ENCODE results near the gene SHCBP1. TPM values are rescaled to one million over a fixed set of nuclear protein-coding genes. Genes with fewer than 3 reads are reported as not detected.

SHCBP1 gene, protein sequence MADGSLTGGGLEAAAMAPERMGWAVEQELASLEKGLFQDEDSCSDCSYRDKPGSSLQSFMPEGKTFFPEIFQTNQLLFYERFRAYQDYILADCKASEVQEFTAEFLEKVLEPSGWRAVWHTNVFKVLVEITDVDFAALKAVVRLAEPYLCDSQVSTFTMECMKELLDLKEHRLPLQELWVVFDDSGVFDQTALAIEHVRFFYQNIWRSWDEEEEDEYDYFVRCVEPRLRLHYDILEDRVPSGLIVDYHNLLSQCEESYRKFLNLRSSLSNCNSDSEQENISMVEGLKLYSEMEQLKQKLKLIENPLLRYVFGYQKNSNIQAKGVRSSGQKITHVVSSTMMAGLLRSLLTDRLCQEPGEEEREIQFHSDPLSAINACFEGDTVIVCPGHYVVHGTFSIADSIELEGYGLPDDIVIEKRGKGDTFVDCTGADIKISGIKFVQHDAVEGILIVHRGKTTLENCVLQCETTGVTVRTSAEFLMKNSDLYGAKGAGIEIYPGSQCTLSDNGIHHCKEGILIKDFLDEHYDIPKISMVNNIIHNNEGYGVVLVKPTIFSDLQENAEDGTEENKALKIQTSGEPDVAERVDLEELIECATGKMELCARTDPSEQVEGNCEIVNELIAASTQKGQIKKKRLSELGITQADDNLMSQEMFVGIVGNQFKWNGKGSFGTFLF
- total RNA-seq: 1 to 10 TPM in 1 of 4 donors, under 1 TPM in 3; 0.31 to 4.1 (median 0.86) TPM

DNA sequence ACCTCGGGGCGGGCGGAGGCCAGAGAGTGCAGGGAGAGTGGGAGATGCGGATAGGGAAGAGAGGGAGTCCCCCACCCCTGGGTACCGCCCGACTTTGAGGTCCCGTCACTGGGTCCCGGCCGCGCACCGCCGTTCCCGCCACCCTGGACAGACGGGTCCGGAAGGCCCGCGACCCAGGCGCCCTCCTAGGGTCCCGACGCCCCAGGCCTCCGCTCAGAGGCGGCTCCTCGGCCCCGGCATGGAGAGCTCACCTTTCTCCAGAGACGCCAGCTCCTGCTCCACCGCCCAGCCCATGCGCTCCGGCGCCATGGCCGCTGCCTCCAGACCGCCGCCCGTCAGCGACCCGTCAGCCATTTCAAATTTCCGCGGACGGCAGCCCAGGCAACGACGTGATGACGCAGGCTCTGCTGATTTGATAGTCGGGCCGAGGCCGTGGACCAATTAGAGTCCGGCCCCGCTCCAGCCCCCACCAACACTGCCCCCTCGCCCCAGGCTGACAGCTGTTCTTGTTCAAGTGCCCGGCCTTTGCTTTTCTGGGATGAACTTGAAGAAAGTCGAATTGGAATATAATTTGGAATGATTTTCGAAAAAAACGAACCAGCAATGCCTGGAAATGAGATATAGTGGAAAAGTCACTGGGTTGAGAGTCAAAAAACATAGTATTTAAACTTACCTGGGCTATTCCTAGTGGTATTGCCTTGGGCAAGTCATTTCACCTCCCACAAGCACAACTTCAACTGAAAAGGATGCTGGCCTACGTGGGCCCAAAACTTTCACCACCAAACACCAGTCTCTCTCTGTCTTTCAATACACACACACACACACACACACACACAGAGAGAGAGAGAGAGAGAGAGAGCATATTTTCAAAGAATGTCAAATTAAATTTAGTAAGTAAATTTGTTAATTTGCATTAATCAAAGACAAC is at the start of gene SHCBP1:
TSS of gene SHCBP1 (minus strand) at position 374 of the 928 bp plus-strand sequence. CDS start at position 354, 20 bp downstream.
- Histone ChIP-seq H3K27ac (peak within 1 kb of the TSS in 1 of 4 donors; percentile 21), H3K4me3 (peak within 1 kb of the TSS; percentile 13 to 60), H3K4me1 (peaks cover 0 to 19% (median 7%) of the 10 kb centered on the region in 3 donors), H3K27me3 (peaks cover 6% of the 10 kb centered on the region), H3K36me3 (no peaks in the 10 kb centered on the region), H3K9me3 (no peaks in the 10 kb centered on the region)
- 10 to 50% methylated on average over 1 to 4 of the region's 52 CpGs for WGBS, 2 donors (ENCODE audit: low coverage in 1 of 2)
- peak; percentile 87 for ATAC-seq
- no peak for TF ChIP-seq POLR2A (IDR thresholded peaks at IDR 0.05)

DNA sequence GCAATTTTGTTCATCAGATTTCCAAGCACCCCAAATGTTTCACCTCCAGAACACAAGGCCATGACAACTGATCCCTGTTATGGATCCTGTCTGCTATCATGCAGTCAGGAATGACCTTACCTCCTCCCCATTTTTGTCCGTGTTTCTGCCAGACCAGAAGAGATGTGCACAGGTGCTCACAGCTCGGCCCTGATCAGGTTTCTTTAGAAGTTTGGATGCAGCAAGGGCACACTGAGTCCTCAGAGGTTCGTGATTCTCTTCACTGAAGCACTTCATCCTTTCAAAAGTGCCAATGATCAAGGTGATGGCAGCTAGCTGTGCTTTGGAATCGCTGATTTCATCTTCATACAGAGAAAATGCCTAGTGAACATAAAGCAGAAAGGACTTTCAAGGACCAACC is 40.9 kb upstream of the SHCBP1 start:
- H3K27me3 ChIP-seq: no peaks in the 10 kb centered on the region
- H3K36me3 ChIP-seq: peaks cover 6 to 99% of the 10 kb centered on the region in 2 donors
- no peak for TF ChIP-seq EP300 (IDR thresholded peaks at IDR 0.05)
- no peak for TF ChIP-seq CTCF (IDR thresholded peaks at IDR 0.05)
- TF ChIP-seq POLR2A (IDR thresholded peaks at IDR 0.05): no peak
- H3K4me1 ChIP-seq: no peaks in the 10 kb centered on the region
- no peaks in the 10 kb centered on the region for H3K9me3 ChIP-seq
- H3K27ac ChIP-seq: no peak overlapping the region
- 50% methylated on average over 2 of the region's 4 CpGs; no CpG with 5 or more reads in 1 of the 2 donors for WGBS, 2 donors (ENCODE audit: low coverage in 1 of 2)
- H3K4me3 ChIP-seq: no peak overlapping the region
- no peak for ATAC-seq

DNA sequence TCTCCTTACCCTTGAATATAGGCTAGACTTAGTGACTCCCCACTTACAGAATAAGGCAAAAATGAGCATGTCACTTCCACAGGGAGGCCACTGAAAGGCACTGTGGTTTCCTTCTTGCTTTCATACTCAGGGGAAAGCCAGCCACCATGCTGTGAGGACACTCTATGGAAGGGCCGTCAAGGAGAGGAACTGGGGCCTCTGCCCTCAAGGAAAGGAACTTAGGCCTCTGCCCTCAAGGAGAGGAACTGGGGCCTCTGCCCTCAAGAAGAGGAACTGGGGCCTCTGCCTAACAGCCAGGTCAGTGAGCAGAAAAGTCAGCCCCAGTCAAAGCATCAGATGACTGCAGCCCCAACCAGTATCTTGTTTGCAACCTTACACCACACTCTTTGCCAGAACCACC is 37.7 kb upstream of the SHCBP1 start:
- WGBS, 2 donors (ENCODE audit: low coverage in 1 of 2): 71 to 83% methylated on average over 1 of the region's 1 CpG
- no peak overlapping the region for H3K27ac ChIP-seq
- H3K4me3 ChIP-seq: no peak overlapping the region
- H3K27me3 ChIP-seq: no peaks in the 10 kb centered on the region
- H3K4me1 ChIP-seq: no peaks in the 10 kb centered on the region
- H3K9me3 ChIP-seq: no peaks in the 10 kb centered on the region
- peak; percentile 46 for ATAC-seq
- no peak for TF ChIP-seq POLR2A (IDR thresholded peaks at IDR 0.05)
- no peak for TF ChIP-seq CTCF (IDR thresholded peaks at IDR 0.05)
- no peak for TF ChIP-seq POLR2AphosphoS5 (IDR thresholded peaks at IDR 0.05)
- TF ChIP-seq EP300 (IDR thresholded peaks at IDR 0.05): no peak
- H3K36me3 ChIP-seq: peaks cover 6 to 74% of the 10 kb centered on the region in 2 donors

GRCh38 chr16:46651305-46651704 is 30.1 kb upstream of the SHCBP1 start:
- no peaks in the 10 kb centered on the region for H3K36me3 ChIP-seq
- TF ChIP-seq POLR2AphosphoS5 (IDR thresholded peaks at IDR 0.05) (no peak), POLR2A (IDR thresholded peaks at IDR 0.05) (no peak), CTCF (IDR thresholded peaks at IDR 0.05) (no peak), EP300 (IDR thresholded peaks at IDR 0.05) (no peak)
- H3K27me3 ChIP-seq: no peaks in the 10 kb centered on the region
- H3K4me3 ChIP-seq: no peak overlapping the region
- ATAC-seq: no peak
- H3K27ac ChIP-seq: no peak overlapping the region
- H3K4me1 ChIP-seq: no peaks in the 10 kb centered on the region
- no peaks in the 10 kb centered on the region for H3K9me3 ChIP-seq
- 90 to 91% methylated on average over 3 of the region's 3 CpGs for WGBS, 2 donors (ENCODE audit: low coverage in 1 of 2)

- peak overlapping the region; percentile 33 to 43 for H3K4me3 ChIP-seq
- peak overlapping the region; percentile 12 to 79 (median 74) for H3K27ac ChIP-seq
- no peaks in the 10 kb centered on the region for H3K4me1 ChIP-seq
- peak; percentile 87 for ATAC-seq
- TF ChIP-seq POLR2AphosphoS5 (IDR thresholded peaks at IDR 0.05) (peak; percentile 53), POLR2A (IDR thresholded peaks at IDR 0.05) (no peak)
- no peaks in the 10 kb centered on the region for H3K9me3 ChIP-seq
- H3K27me3 ChIP-seq: no peaks in the 10 kb centered on the region
- H3K36me3 ChIP-seq: no peaks in the 10 kb centered on the region
- WGBS, 2 donors (ENCODE audit: low coverage in 1 of 2): 66 to 71% methylated on average over 2 to 5 of the region's 5 CpGs
These were observed 29.1 kb upstream of the SHCBP1 start for GRCh38 chr16:46650254-46650623.

All from gastroesophageal sphincter (tissue), 4 donors.